Astrocyte (in vitro differentiated cells and primary cell): ENCODE measurements around the gene NODAL.

ENCODE experiments used
- CTCF ChIP-seq: IDR thresholded peaks from 2 replicates; pipeline ENCODE4 v1.5.1; 2011; ENCODE audit warnings: low read depth, mild to moderate bottlenecking, inconsistent platforms, low read length, moderate library complexity; ENCODE audit not compliant: insufficient read depth
- EZH2 ChIP-seq: IDR thresholded peaks from 2 replicates; pipeline ENCODE4 v1.6.1; 2012; ENCODE audit warnings: mild to moderate bottlenecking, low read length, inconsistent platforms; ENCODE audit not compliant: insufficient read depth

DNA sequence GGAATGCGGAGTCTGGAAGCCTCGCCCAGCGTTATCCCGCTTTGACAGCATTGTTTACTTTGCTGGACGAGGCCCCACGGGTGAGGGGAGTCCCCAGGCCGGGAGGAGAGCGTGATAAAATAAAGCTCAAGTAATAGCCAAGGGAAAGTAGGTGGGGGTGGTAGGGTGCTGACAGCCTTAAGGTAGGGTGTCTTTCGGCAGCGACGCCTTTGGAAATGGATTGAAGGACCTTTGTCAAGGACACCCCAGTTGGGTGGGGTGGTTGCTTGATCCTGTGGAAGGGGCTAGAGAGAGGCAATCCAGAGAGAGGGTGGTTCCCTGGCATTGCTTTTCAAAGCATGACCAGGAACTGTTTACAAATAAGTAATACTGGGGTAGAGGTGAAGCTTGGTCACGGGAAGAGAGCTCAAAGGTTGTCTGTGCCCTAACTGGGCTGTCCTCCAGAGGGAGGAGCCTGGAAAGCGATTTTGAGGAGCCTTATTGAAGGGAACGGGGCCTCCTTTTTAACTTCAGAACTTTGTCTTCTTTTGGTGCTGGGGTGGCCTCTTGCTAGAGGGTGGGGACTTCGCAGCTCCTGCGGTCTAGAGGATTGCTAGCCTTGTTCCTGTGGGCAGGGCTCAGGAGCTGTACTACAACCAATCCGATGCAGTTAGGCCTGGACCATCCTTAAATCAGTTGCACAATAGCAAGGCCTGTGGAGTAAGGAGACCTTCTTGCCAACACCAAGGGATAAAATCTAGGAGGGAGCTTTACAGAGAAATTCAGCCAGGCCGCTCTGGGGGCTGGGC lies 36.2 kb downstream of the NODAL start:
- TF ChIP-seq CTCF (no peak), EZH2 (no peak)
